Measurements from ENCODE around the gene AGAP3. TPM values are rescaled to one million over a fixed set of nuclear protein-coding genes. Genes with fewer than 3 reads are reported as not detected.

AGAP3 gene
- polyA plus RNA-seq, 1 of the 3 experiments (the other 2 are of a cell fraction): 126 TPM

GRCh38 chr7:151074817-151075661 is 11.2 kb upstream of the AGAP3 start:
- H3K9me2 ChIP-seq: no peaks in the 10 kb centered on the region
- no peak overlapping the region for H3K9ac ChIP-seq
- no peaks in the 10 kb centered on the region; the same call in 1 of the 2 replicates for H4K20me1 ChIP-seq (ENCODE audit: insufficient read depth)
- CTCF ChIA-PET: interaction anchor here (0.6 to 21.3 kb wide), 5 partner anchors 11 to 678 kb away, joined by 3 to 474 read pairs (median 3); partner anchors contain the start of genes CDK5 and SLC4A2
- H3K79me2 ChIP-seq (ENCODE audit: insufficient read depth): peaks cover 26% of the 10 kb centered on the region
- no peak for TF ChIP-seq TAF1 (IDR thresholded peaks at IDR 0.05; ENCODE audit: borderline replicate concordance, low read depth, low read length)
- no peak for TF ChIP-seq FOSL2 (IDR thresholded peaks at IDR 0.05; ENCODE audit: borderline replicate concordance, low read depth)
- no peak for TF ChIP-seq ELF1 (IDR thresholded peaks at IDR 0.05)
- TF ChIP-seq GATA2 (CRISPR knock-in tag; IDR thresholded peaks at IDR 0.05): no peak
- no peak for TF ChIP-seq MAX (IDR thresholded peaks at IDR 0.05; ENCODE audit: low read depth)
- no peak for TF ChIP-seq CHD2 (IDR thresholded peaks at IDR 0.05; ENCODE audit: low read length, partially characterized antibody)
- TF ChIP-seq REST (IDR thresholded peaks at IDR 0.05; ENCODE audit: low read depth, low read length): no peak
- no peak for TF ChIP-seq SIN3A (IDR thresholded peaks at IDR 0.05; ENCODE audit: borderline replicate concordance, low read depth, low read length)
- TF ChIP-seq JUND (IDR thresholded peaks at IDR 0.05): no peak
- TF ChIP-seq RCOR1 (IDR thresholded peaks at IDR 0.05; ENCODE audit: low read length): no peak
- TF ChIP-seq PBX3 (IDR thresholded peaks at IDR 0.05): no peak
- no peak for TF ChIP-seq NRF1 (IDR thresholded peaks at IDR 0.05; ENCODE audit: low read depth, low read length)
- no peak for TF ChIP-seq EZH2phosphoT487 (IDR thresholded peaks at IDR 0.05; ENCODE audit: borderline replicate concordance, low read depth)
- TF ChIP-seq CTCF (IDR thresholded peaks at IDR 0.05): no peak
- no peak for TF ChIP-seq TEAD4 (IDR thresholded peaks at IDR 0.05; ENCODE audit: borderline replicate concordance, insufficient read depth)
- TF ChIP-seq YY1 (IDR thresholded peaks at IDR 0.05; ENCODE audit: low read depth): no peak
- no peak overlapping the region for H3K27ac ChIP-seq (ENCODE audit: low read depth in 2 of 2, low read length in 1 of 2)
- peaks cover 10 to 14% of the 10 kb centered on the region in 2 experiments for H3K4me1 ChIP-seq (ENCODE audit: control insufficient read depth in 1 of 2, insufficient read depth in 2 of 2, low read depth in 1 of 2, low read length in 1 of 2)
- H3K36me3 ChIP-seq (replicated peaks in 1 of 2; ENCODE audit: control insufficient read depth in 1 of 2, insufficient read depth in 2 of 2, low read length in 1 of 2): peaks cover 40 to 82% of the 10 kb centered on the region in 2 experiments
- no peaks in the 10 kb centered on the region for H3K9me3 ChIP-seq
- WGBS (ENCODE audit: low lambda C conversion rate): 94% methylated on average over 26 of the region's 26 CpGs
- H2AFZ ChIP-seq (ENCODE audit: low read depth): no peak overlapping the region
- peaks cover 48% of the 10 kb centered on the region for H3F3A ChIP-seq (replicated peaks; ENCODE audit: insufficient read depth)
- no peak overlapping the region for H3K4me2 ChIP-seq
- DNase-seq: no peak
- POLR2A ChIA-PET: interaction anchor here (1.3 to 1.5 kb wide), 2 partner anchors 8 to 47 kb away, joined by 4 to 5 read pairs; partner anchors contain the start of gene ABCB8
- no peaks in the 10 kb centered on the region for H3K27me3 ChIP-seq (ENCODE audit: insufficient read depth)
- no peak overlapping the region for H3K4me3 ChIP-seq (ENCODE audit: low read depth in 2 of 2, low read length in 1 of 2)

Measured in SK-N-SH (cell line).